ENCODE data around the gene STK10.

DNA sequence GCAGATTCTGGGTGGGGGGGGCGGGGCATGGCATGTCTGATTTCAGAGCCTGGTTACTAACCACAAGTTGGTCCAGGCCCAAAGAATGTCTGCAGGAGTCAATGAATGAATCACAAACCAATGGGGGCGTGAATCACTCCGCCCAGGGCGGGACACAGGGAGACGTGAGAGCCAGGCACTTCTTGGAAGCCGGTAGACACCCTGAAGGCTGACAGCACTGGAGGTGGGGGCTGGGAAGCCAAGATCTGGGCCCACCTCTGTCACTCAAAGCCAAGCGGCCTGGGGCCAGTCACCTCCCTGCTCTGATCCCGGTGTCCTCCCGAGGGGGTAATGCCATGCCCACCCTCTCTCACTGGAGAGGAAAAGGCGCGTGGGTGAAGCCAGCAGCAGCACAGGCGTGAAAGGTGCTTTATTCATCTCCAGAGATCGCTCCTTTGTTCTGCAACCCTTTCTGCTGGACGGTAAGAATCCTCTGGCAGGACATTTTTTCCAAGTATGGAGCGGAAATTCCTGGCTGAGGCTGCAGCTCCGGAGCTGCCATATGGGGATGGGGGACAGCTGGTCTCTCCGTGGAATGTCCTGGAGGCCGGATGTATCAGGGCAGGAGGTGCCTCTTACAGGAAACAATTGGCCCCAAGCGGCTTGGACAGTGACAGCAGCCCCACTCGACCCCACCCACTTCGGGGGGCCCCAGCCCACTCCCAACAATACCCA lies 85.0 kb downstream of the STK10 start:
- TF ChIP-seq EP300 (IDR thresholded peaks at IDR 0.05; ENCODE audit: borderline replicate concordance in 1 of 2, low read depth in 2 of 2, low read length in 2 of 2) (no peak), CTCF (IDR thresholded peaks at IDR 0.05; ENCODE audit: control extremely low read depth in 1 of 3, insufficient read depth in 1 of 3, low read depth in 1 of 3, low read length in 3 of 3) (no peak), SUZ12 (IDR thresholded peaks at IDR 0.05; ENCODE audit: low read length) (no peak), POLR2A (IDR thresholded peaks at IDR 0.05; ENCODE audit: control extremely low read depth in 1 of 2, low read depth in 2 of 2, low read length in 2 of 2) (no peak), RBBP5 (IDR thresholded peaks at IDR 0.05; ENCODE audit: borderline replicate concordance, low read depth, low read length) (no peak), CBX5 (IDR thresholded peaks at IDR 0.05; ENCODE audit: low read depth, low read length) (no peak), CHD1 (IDR thresholded peaks at IDR 0.05; ENCODE audit: low read depth, low read length) (no peak), TAF1 (IDR thresholded peaks at IDR 0.05; ENCODE audit: low read depth, low read length) (no peak), BCL11A (IDR thresholded peaks at IDR 0.05; ENCODE audit: low read depth in 2 of 2, low read length in 2 of 2) (no peak), JUND (IDR thresholded peaks at IDR 0.05; ENCODE audit: low read length) (no peak), JUN (IDR thresholded peaks at IDR 0.05; ENCODE audit: low read depth, low read length) (no peak), POLR2AphosphoS5 (IDR thresholded peaks at IDR 0.05; ENCODE audit: low read depth, low read length) (no peak)

Data from H1 (cell line).